ENCODE measurements around the gene RABGAP1L.
"Not testable (repeated sequence)": the region's sequence is repeated elsewhere in the genome, so short reads cannot be mapped to it uniquely, and the experiment has no call there.

RABGAP1L gene

GRCh38 chr1:174153085-174153824 is 6.1 kb upstream of the RABGAP1L start:
- no peak for DNase-seq (ENCODE audit: low read depth in 2 of 2)

GRCh38 chr1:174153825-174154107 is 5.6 kb upstream of the RABGAP1L start:
- DNase-seq (ENCODE audit: low read depth in 2 of 2), result no peak

- DNase-seq (ENCODE audit: low read depth in 2 of 2), result no peak
Measured at GRCh38 chr1:174156437-174156836, 2.9 kb upstream of the RABGAP1L start.

GRCh38 chr1:174157157-174157806 is 2.0 kb upstream of the RABGAP1L start:
- no peak for DNase-seq (ENCODE audit: low read depth in 2 of 2)

GRCh38 chr1:174158767-174159251 is 511 bp upstream of the RABGAP1L start:
- DNase-seq (ENCODE audit: low read depth in 2 of 2), result no peak

- DNase-seq (ENCODE audit: low read depth in 2 of 2), result peak; percentile 12 to 28
Measured at GRCh38 chr1:174160109-174160473, 771 bp downstream of the RABGAP1L start.

- no peak for DNase-seq (ENCODE audit: low read depth in 2 of 2)
Measured at GRCh38 chr1:174160603-174161002, 1.3 kb downstream of the RABGAP1L start.

- no peak for DNase-seq (ENCODE audit: low read depth in 2 of 2)
Measured at GRCh38 chr1:174161813-174162212, 2.5 kb downstream of the RABGAP1L start.

GRCh38 chr1:174164826-174165225 is 5.5 kb downstream of the RABGAP1L start:
- DNase-seq (ENCODE audit: low read depth in 2 of 2), result no peak

- DNase-seq (ENCODE audit: low read depth in 2 of 2), result no peak
Measured at GRCh38 chr1:174165471-174166137, 6.3 kb downstream of the RABGAP1L start.

- no peak for DNase-seq (ENCODE audit: low read depth in 2 of 2)
Measured at GRCh38 chr1:174166530-174167264, 7.4 kb downstream of the RABGAP1L start.

- no peak for DNase-seq (ENCODE audit: low read depth in 2 of 2)
Measured at GRCh38 chr1:174167265-174167803, 8.0 kb downstream of the RABGAP1L start.

GRCh38 chr1:174169342-174169741 is 10.0 kb downstream of the RABGAP1L start:
- DNase-seq (ENCODE audit: low read depth in 2 of 2), result no peak

- no peak for DNase-seq (ENCODE audit: low read depth in 2 of 2)
Measured at GRCh38 chr1:174171073-174171472, 11.8 kb downstream of the RABGAP1L start.

- DNase-seq (ENCODE audit: low read depth in 2 of 2), result no peak
Measured at GRCh38 chr1:174174461-174175329, 15.4 kb downstream of the RABGAP1L start.

GRCh38 chr1:174178459-174178858 is 19.1 kb downstream of the RABGAP1L start:
- DNase-seq (ENCODE audit: low read depth in 2 of 2), result not testable (repeated sequence)

GRCh38 chr1:174189428-174190062 is 30.2 kb downstream of the RABGAP1L start:
- DNase-seq (ENCODE audit: low read depth in 2 of 2), result no peak

- DNase-seq (ENCODE audit: low read depth in 2 of 2), result no peak
Measured at GRCh38 chr1:174190691-174191199, 31.4 kb downstream of the RABGAP1L start.

- DNase-seq (ENCODE audit: low read depth in 2 of 2), result no peak
Measured at GRCh38 chr1:174191349-174191862, 32.1 kb downstream of the RABGAP1L start.

GRCh38 chr1:174194461-174194860 is 35.1 kb downstream of the RABGAP1L start:
- no peak for DNase-seq (ENCODE audit: low read depth in 2 of 2)

All from stimulated activated CD8-positive, alpha-beta memory T cell treated with anti-CD3 and anti-CD28 coated beads, Interleukin-2, amount 100 ng/mL, for 48 hours (primary cell).